Loucy (cell line): Measurements from ENCODE around the gene NRP1.

Experiments
- H2AFZ ChIP-seq: fragments of 200-600 bp; sonication (generic); 2 replicates; pipeline ENCODE4 v1.6.0; 2016; ENCODE audit warnings: antibody characterized with exemption, mild to moderate bottlenecking, low read length, moderate library complexity
- H3F3A ChIP-seq: fragments of 200-600 bp; 2 replicates; pipeline ENCODE4 v1.6.0; 2016; ENCODE audit warnings: antibody characterized with exemption, low read depth, mild to moderate bottlenecking
- H3K27me3 ChIP-seq: fragments of 200-600 bp; sonication (generic); 2 replicates; pipeline ENCODE4 v1.6.1; 2014; ENCODE audit warnings: low read length, mild to moderate bottlenecking; ENCODE audit not compliant: insufficient read depth, poor library complexity, severe bottlenecking
- H3K36me3 ChIP-seq: fragments of 200-600 bp; sonication (generic); 2 replicates; pipeline ENCODE4 v1.6.1; 2016; ENCODE audit warnings: low read length; ENCODE audit not compliant: insufficient read depth
- H3K4me1 ChIP-seq: fragments of 200-600 bp; sonication (generic); 2 replicates; pipeline ENCODE4 v1.5.1; 2014; ENCODE audit warnings: low read length, mild to moderate bottlenecking; ENCODE audit not compliant: insufficient read depth, poor library complexity, severe bottlenecking
- H3K4me2 ChIP-seq: fragments of 200-600 bp; sonication (generic); 2 replicates; pipeline ENCODE4 v1.6.0; 2014; ENCODE audit warnings: antibody characterized with exemption, low read length, low read depth, mild to moderate bottlenecking; ENCODE audit not compliant: poor library complexity, severe bottlenecking
- H3K4me3 ChIP-seq: fragments of 200-600 bp; sonication (generic); 2 replicates; pipeline ENCODE4 v1.5.1; 2014; ENCODE audit warnings: low read length, mild to moderate bottlenecking, mixed read lengths; ENCODE audit not compliant: poor library complexity, severe bottlenecking
- H3K79me2 ChIP-seq: fragments of 200-600 bp; sonication (generic); 2 replicates; pipeline ENCODE4 v1.6.1; 2014; ENCODE audit warnings: low read length; ENCODE audit not compliant: insufficient read depth
- H3K9ac ChIP-seq: fragments of 200-600 bp; sonication (generic); 2 replicates; pipeline ENCODE4 v1.6.0; 2014; ENCODE audit warnings: mild to moderate bottlenecking, low read depth, low read length, moderate library complexity; ENCODE audit not compliant: poor library complexity, severe bottlenecking
- H3K9me2 ChIP-seq: fragments of 200-600 bp; sonication (generic); replicated peaks from 2 replicates; pipeline ENCODE4 v1.6.1; 2016; ENCODE audit warnings: low read depth, low read length, mixed read lengths
- H3K9me3 ChIP-seq: fragments of 200-600 bp; sonication (generic); 2 replicates; pipeline ENCODE4 v1.6.1; 2014; ENCODE audit warnings: mild to moderate bottlenecking, antibody characterized with exemption, low read length, low read depth; ENCODE audit not compliant: insufficient read depth
- H4K20me1 ChIP-seq: fragments of 200-600 bp; sonication (generic); 2 replicates; pipeline ENCODE4 v1.6.0; 2014; ENCODE audit warnings: antibody characterized with exemption, low read length, mild to moderate bottlenecking; ENCODE audit not compliant: insufficient read depth, poor library complexity, severe bottlenecking
- EZH2phosphoT487 ChIP-seq: fragments of 200-600 bp; IDR thresholded peaks from 2 replicates; pipeline ENCODE4 v1.6.1; 2018; ENCODE audit warnings: antibody characterized with exemption, mild to moderate bottlenecking, moderate library complexity, borderline replicate concordance
- TF ChIP-seq, protein P1 (sequence below): fragments of 200-600 bp; sonication (generic); conservative IDR thresholded peaks from 2 replicates; pipeline ENCODE4 v1.5.1; 2014; ENCODE audit warnings: mild to moderate bottlenecking, antibody characterized with exemption, low read length

NRP1 gene

DNA sequence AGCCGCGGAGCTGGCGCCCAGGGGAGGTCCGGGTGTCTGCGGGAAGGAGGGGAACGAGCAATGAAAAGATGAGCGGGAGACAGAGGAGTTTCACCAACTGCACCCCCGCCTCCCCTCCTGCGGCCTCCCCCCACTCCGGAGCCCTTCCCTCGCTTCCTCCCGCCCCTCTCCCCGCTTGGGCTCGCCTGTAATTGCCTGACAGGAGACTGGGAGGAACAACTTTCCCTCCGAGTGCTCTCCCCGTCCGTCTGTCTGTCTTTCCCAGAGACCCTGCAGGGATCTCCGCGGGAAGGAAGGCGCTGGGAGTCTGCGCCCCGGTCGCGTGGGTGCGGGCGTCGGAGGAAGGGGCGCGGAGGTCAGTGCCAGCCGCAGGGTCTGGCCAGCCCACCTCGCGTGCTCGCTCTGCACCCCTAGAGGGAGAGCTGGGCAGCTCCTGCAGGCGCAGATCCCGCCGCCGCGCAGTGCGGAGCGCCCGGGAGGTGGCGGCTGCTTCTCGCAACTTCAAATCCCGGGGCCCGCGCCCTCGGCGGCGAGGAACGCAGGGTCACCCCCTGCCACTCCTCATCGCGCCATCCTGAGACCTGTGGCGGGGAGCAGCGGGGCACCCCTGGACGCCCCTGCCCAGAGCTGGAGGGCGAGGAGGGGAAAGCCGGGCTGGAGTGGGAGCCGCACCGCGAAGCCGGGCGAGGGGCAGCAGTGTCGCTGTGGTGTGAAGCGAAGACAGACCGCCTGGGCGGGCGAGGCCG lies 511 bp upstream of the NRP1 start:
- H3K4me1 ChIP-seq, result peaks cover 32% of the 10 kb centered on the region
- no peaks in the 10 kb centered on the region for H3K9me3 ChIP-seq
- peak overlapping the region; percentile 32; the same call in 1 of the 2 replicates for H2AFZ ChIP-seq
- no peaks in the 10 kb centered on the region for H3K79me2 ChIP-seq
- H3K36me3 ChIP-seq, result no peaks in the 10 kb centered on the region
- H3F3A ChIP-seq, result 0 out of 2 replicates have a peak, but pooled peaks cover 3% of the 10 kb centered on the region
- H3K4me2 ChIP-seq, result peak overlapping the region; percentile 86
- TF ChIP-seq, protein P1, sequence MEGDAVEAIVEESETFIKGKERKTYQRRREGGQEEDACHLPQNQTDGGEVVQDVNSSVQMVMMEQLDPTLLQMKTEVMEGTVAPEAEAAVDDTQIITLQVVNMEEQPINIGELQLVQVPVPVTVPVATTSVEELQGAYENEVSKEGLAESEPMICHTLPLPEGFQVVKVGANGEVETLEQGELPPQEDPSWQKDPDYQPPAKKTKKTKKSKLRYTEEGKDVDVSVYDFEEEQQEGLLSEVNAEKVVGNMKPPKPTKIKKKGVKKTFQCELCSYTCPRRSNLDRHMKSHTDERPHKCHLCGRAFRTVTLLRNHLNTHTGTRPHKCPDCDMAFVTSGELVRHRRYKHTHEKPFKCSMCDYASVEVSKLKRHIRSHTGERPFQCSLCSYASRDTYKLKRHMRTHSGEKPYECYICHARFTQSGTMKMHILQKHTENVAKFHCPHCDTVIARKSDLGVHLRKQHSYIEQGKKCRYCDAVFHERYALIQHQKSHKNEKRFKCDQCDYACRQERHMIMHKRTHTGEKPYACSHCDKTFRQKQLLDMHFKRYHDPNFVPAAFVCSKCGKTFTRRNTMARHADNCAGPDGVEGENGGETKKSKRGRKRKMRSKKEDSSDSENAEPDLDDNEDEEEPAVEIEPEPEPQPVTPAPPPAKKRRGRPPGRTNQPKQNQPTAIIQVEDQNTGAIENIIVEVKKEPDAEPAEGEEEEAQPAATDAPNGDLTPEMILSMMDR, result no peak
- TF ChIP-seq EZH2phosphoT487, result no peak
- H3K4me3 ChIP-seq, result peak overlapping the region; percentile 80
- no peaks in the 10 kb centered on the region for H4K20me1 ChIP-seq
- no peaks in the 10 kb centered on the region for H3K27me3 ChIP-seq
- H3K9me2 ChIP-seq, result no peaks in the 10 kb centered on the region
- peak overlapping the region; percentile 80 for H3K9ac ChIP-seq

DNA sequence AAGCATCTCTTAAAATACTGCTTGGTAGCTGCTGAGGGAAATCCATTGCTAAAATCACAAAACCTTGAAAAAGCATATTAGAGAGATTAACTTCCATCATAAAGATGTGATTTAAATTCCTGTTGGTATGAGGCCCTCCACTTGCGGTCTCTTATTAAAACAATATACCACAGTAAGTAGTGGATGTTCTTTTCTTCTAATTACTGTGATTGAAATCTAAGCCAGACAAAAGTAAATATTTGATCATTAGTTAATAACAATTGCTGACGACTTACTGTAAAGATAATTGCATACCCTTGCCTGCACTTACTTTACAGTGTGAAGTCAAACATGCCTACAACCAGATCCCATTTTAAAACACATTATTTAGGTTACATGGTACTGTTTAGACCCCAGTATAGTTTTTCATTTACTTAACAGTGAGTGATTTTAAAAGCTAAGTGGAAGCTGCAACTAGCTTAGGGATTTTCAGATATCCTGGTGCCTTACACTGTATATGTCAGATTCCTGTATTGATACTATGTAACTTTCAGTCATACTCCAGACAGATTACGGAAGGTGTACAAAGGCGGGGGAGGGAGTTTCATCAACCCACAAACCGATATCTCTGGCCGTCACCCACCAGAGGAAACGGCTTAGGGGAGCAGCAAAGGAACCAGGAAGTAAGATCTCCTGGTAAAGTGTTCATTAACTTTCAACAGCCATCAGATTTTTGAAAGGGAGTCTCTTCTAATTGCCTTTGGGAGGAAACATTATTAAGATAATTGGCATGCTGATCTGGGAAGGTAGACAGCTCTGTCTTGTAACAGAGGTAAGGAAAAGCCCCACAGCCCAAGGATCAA lies 986 bp downstream of the NRP1 start:
- TF ChIP-seq, protein P1, result no peak
- no peak for TF ChIP-seq EZH2phosphoT487
- Histone ChIP-seq H3K9ac (peak overlapping the region; percentile 80), H3F3A (0 out of 2 replicates have a peak, but pooled peaks cover 3% of the 10 kb centered on the region), H3K9me3 (no peaks in the 10 kb centered on the region), H3K4me1 (peaks cover 32% of the 10 kb centered on the region), H2AFZ (peak overlapping the region; percentile 84), H3K4me3 (peak overlapping the region; percentile 80), H3K4me2 (peak overlapping the region; percentile 86), H3K36me3 (no peaks in the 10 kb centered on the region), H4K20me1 (no peaks in the 10 kb centered on the region), H3K9me2 (no peaks in the 10 kb centered on the region), H3K27me3 (no peaks in the 10 kb centered on the region), H3K79me2 (no peaks in the 10 kb centered on the region)

DNA sequence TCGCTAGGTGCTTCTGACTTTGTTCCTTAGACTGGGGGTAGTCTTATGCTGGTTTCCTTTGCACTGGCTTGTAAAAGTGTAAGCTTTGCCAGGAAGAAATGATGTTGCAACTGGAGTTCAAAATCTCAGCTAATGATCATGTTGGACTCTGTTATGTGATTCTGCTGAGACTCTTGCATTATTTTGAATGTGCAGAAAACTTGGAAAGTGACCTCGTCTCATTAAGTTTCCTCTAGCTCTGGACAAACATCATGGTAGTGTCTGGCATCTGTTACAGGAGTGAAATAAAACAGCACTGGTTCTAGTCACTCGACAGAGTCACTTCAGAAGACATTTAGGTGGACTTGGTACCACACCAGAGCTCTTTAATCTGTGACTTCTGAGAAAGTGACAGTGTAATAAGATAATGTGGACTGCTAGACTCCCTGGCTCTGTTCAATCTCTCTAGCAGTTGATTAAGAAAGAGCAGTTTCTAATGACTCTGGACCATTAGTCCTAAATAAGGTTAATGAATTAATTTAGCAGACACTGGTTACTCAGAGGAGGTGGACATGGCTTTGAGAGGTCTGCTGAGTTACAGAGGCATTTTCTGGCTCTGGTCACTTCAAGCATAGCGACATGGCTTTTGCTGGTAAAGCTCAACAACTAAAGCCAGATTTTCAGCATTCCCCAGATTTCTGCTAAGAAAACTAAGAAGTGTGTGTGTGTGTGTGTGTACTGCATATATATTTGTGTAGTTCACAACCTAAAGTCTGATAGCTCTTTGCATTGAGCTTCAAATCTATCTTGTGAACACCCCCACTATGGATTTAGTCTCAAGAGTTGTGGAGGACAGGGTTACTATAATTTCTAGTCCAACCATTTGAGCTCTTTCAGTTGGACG lies 2.0 kb downstream of the NRP1 start:
- no peaks in the 10 kb centered on the region for H3K9me2 ChIP-seq
- H3K36me3 ChIP-seq, result no peaks in the 10 kb centered on the region
- H3K4me3 ChIP-seq, result peak overlapping the region; percentile 12
- no peak overlapping the region for H3K9ac ChIP-seq
- no peaks in the 10 kb centered on the region for H3K79me2 ChIP-seq
- H2AFZ ChIP-seq, result no peak overlapping the region
- H4K20me1 ChIP-seq, result no peaks in the 10 kb centered on the region
- H3F3A ChIP-seq, result 0 out of 2 replicates have a peak, but pooled peaks cover 3% of the 10 kb centered on the region
- no peak for TF ChIP-seq EZH2phosphoT487
- TF ChIP-seq, protein P1, result no peak
- H3K4me1 ChIP-seq, result peaks cover 36% of the 10 kb centered on the region
- no peaks in the 10 kb centered on the region for H3K27me3 ChIP-seq
- no peaks in the 10 kb centered on the region for H3K9me3 ChIP-seq
- H3K4me2 ChIP-seq, result peak overlapping the region; percentile 86
